Measurements from ENCODE around the gene FAM161A. TPM values are rescaled to one million over a fixed set of nuclear protein-coding genes. Genes with fewer than 3 reads are reported as not detected.
A peak's percentile ranks its signal among the peaks of the same experiment; 100 is the strongest.

FAM161A gene
- polyA plus RNA-seq, 1 donor from 2014 or later: 17.5 TPM

DNA sequence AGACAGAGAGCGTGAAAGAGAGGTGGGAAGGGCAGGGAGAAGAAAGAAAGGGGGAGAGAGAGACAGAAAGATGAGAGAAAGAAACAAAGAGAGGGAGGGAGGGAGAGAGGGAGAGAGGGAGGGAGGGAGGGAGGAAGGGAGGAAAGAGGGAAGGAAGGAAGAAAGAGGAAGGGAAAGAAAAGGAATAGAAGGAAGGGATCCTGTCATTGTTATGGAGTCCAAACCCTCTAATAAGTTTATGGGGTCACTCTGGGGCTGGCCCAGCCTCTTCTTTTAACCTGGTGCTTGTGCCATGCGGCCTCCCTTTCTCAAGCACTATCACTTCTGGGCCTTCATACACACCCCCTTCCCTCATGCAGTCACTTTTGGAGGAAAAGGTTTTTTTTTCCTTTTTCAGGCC, 58.5 kb downstream of the FAM161A start:
- TF ChIP-seq SMC3 (conservative IDR thresholded peaks at IDR 0.05; ENCODE audit: poor library complexity): no peak
- TF ChIP-seq, protein P1, sequence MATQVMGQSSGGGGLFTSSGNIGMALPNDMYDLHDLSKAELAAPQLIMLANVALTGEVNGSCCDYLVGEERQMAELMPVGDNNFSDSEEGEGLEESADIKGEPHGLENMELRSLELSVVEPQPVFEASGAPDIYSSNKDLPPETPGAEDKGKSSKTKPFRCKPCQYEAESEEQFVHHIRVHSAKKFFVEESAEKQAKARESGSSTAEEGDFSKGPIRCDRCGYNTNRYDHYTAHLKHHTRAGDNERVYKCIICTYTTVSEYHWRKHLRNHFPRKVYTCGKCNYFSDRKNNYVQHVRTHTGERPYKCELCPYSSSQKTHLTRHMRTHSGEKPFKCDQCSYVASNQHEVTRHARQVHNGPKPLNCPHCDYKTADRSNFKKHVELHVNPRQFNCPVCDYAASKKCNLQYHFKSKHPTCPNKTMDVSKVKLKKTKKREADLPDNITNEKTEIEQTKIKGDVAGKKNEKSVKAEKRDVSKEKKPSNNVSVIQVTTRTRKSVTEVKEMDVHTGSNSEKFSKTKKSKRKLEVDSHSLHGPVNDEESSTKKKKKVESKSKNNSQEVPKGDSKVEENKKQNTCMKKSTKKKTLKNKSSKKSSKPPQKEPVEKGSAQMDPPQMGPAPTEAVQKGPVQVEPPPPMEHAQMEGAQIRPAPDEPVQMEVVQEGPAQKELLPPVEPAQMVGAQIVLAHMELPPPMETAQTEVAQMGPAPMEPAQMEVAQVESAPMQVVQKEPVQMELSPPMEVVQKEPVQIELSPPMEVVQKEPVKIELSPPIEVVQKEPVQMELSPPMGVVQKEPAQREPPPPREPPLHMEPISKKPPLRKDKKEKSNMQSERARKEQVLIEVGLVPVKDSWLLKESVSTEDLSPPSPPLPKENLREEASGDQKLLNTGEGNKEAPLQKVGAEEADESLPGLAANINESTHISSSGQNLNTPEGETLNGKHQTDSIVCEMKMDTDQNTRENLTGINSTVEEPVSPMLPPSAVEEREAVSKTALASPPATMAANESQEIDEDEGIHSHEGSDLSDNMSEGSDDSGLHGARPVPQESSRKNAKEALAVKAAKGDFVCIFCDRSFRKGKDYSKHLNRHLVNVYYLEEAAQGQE (IDR thresholded peaks at IDR 0.05; ENCODE audit: borderline replicate concordance): no peak
- TF ChIP-seq MXI1 (conservative IDR thresholded peaks at IDR 0.05; ENCODE audit: poor library complexity, severe bottlenecking): no peak
- TF ChIP-seq TAF1 (IDR thresholded peaks at IDR 0.05; ENCODE audit: low read depth): no peak
- TF ChIP-seq, protein P2, sequence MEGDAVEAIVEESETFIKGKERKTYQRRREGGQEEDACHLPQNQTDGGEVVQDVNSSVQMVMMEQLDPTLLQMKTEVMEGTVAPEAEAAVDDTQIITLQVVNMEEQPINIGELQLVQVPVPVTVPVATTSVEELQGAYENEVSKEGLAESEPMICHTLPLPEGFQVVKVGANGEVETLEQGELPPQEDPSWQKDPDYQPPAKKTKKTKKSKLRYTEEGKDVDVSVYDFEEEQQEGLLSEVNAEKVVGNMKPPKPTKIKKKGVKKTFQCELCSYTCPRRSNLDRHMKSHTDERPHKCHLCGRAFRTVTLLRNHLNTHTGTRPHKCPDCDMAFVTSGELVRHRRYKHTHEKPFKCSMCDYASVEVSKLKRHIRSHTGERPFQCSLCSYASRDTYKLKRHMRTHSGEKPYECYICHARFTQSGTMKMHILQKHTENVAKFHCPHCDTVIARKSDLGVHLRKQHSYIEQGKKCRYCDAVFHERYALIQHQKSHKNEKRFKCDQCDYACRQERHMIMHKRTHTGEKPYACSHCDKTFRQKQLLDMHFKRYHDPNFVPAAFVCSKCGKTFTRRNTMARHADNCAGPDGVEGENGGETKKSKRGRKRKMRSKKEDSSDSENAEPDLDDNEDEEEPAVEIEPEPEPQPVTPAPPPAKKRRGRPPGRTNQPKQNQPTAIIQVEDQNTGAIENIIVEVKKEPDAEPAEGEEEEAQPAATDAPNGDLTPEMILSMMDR (IDR thresholded peaks at IDR 0.05; ENCODE audit: poor library complexity, severe bottlenecking): no peak
- Histone ChIP-seq H3K9me2 (ENCODE audit: insufficient read depth, low read length) (no peaks in the 10 kb centered on the region), H3K27ac (ENCODE audit: low read length) (no peak overlapping the region), H3K9me3 (ENCODE audit: low read length) (no peaks in the 10 kb centered on the region), H3K9ac (ENCODE audit: low read length) (no peak overlapping the region), H4K20me1 (ENCODE audit: insufficient read depth) (no peaks in the 10 kb centered on the region), H3K79me2 (replicated peaks; ENCODE audit: insufficient read depth, low read length) (no peaks in the 10 kb centered on the region), H3K27me3 (ENCODE audit: insufficient read depth, low read depth, low read length) (no peaks in the 10 kb centered on the region), H3F3A (ENCODE audit: insufficient read depth, low read length, poor library complexity, severe bottlenecking) (no peaks in the 10 kb centered on the region), H3K4me3 (ENCODE audit: low read length) (no peak overlapping the region), H2AFZ (ENCODE audit: low read depth, low read length) (no peak overlapping the region), H3K4me2 (ENCODE audit: low read length) (no peak overlapping the region), H3K36me3 (ENCODE audit: insufficient read depth, low read length) (no peaks in the 10 kb centered on the region)

DNA sequence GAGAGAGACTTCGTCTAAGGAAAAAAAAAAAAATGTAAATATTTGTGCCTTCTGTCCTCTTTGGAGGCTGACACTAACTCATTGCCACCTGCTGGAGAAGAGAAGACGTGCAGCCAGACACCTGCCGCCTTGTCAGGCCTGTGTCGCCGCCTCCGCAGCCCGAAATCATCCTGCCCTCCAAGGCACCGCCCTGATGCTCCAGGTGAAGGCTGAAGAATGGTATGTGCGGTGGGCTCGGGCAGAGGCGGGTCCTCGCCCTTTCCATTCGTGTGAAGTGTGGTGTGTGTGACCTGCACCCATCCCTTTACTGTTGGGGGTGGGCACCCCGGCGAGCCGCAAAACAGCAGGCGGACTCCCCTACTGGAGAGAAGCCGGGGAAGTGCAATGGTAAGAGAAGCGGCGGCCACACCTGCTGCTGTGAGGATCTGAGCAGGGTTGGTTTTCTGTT, 60.4 kb downstream of the FAM161A start:
- no peaks in the 10 kb centered on the region for H3K36me3 ChIP-seq (ENCODE audit: insufficient read depth, low read length)
- H2AFZ ChIP-seq (ENCODE audit: low read depth, low read length): no peak overlapping the region
- no peaks in the 10 kb centered on the region for H3K27me3 ChIP-seq (ENCODE audit: insufficient read depth, low read depth, low read length)
- TF ChIP-seq RAD21 (conservative IDR thresholded peaks at IDR 0.05) (peak; percentile 44), EZH2 (IDR thresholded peaks at IDR 0.05; ENCODE audit: borderline replicate concordance, insufficient read depth, low read length, poor library complexity, severe bottlenecking) (no peak), EP300 (conservative IDR thresholded peaks at IDR 0.05; ENCODE audit: poor library complexity, severe bottlenecking) (no peak), POLR2AphosphoS5 (IDR thresholded peaks at IDR 0.05) (no peak), MXI1 (conservative IDR thresholded peaks at IDR 0.05; ENCODE audit: poor library complexity, severe bottlenecking) (no peak), SMC3 (conservative IDR thresholded peaks at IDR 0.05; ENCODE audit: poor library complexity) (peak; percentile 61), TAF1 (IDR thresholded peaks at IDR 0.05; ENCODE audit: low read depth) (no peak)
- TF ChIP-seq, protein P2 (IDR thresholded peaks at IDR 0.05; ENCODE audit: poor library complexity, severe bottlenecking): peak; percentile 58
- TF ChIP-seq, protein P1 (IDR thresholded peaks at IDR 0.05; ENCODE audit: borderline replicate concordance): no peak
- H3K9me2 ChIP-seq (ENCODE audit: insufficient read depth, low read length): no peaks in the 10 kb centered on the region
- H3K4me3 ChIP-seq (ENCODE audit: low read length): no peak overlapping the region
- H3K27ac ChIP-seq (ENCODE audit: low read length): no peak overlapping the region
- no peaks in the 10 kb centered on the region for H3K9me3 ChIP-seq (ENCODE audit: low read length)
- H4K20me1 ChIP-seq (ENCODE audit: insufficient read depth): no peaks in the 10 kb centered on the region
- no peak overlapping the region for H3K4me2 ChIP-seq (ENCODE audit: low read length)
- H3K79me2 ChIP-seq (replicated peaks; ENCODE audit: insufficient read depth, low read length): no peaks in the 10 kb centered on the region
- H3F3A ChIP-seq (ENCODE audit: insufficient read depth, low read length, poor library complexity, severe bottlenecking): no peaks in the 10 kb centered on the region
- no peak overlapping the region for H3K9ac ChIP-seq (ENCODE audit: low read length)

All from neural cell (in vitro differentiated cells).